Choroid plexus epithelial cell (primary cell): Measurements from ENCODE around the gene SMARCAD1.
"Not testable (repeated sequence)": the region's sequence is repeated elsewhere in the genome, so short reads cannot be mapped to it uniquely, and the experiment has no call there.

Source experiments
- DNase-seq: peaks from one replicate; pipeline ENCODE4 v3.0.0-alpha.2; 2010; ENCODE audit warnings: low read depth
- H3K4me3 ChIP-seq: 2 replicates; pipeline ENCODE4 v1.5.1; 2011; ENCODE audit warnings: low read depth, mild to moderate bottlenecking, control low read depth, low read length, moderate library complexity
- CTCF ChIP-seq: conservative IDR thresholded peaks from 2 replicates; pipeline ENCODE4 v1.5.1; 2011; ENCODE audit warnings: low read depth, mild to moderate bottlenecking, control low read depth, inconsistent platforms, low read length, moderate library complexity

The SMARCAD1 gene

DNA sequence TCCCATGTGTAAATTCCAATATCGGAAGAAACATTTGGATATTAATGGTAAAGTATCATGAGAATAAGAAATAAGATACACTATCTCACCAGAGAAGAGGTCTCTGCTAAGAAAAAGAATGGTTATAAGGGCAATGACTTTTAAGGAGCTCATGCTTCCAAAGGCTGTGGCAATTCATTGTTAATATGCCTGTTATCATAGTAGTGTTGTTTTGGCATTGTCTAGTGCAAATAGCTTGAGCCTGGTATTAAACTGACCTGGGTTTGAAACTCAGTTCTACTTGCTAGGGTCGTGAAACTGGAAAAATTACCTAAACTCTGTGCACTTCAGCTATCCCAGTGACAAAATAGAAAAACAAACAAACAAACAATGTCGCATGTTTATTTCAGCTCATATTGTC is 126.2 kb downstream of the SMARCAD1 start:
- TF ChIP-seq CTCF, result no peak
- DNase-seq, result no peak
- H3K4me3 ChIP-seq, result no peak overlapping the region

- no peak overlapping the region for H3K4me3 ChIP-seq
- DNase-seq, result no peak
- TF ChIP-seq CTCF, result no peak
Measured at GRCh38 chr4:94334476-94334875, 126.8 kb downstream of the SMARCAD1 start.

DNA sequence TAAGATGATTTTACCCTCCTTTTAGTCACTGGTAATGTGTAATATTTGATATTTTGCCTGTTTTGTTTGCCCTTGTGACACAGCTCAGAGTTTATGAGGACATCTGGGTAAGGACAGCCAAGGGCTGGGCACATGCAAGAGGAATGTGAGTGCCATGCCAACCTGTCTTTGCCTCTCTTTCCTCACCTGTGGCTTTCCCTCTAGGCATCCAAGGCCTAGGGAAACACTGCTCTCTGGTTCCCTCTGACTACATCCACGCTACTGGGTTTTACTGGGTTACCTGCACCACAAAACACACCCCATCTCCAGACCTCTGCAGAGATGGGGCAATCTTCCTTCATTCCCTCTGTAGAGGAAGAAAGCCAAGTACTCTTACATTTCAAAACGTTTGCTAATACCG is 127.3 kb downstream of the SMARCAD1 start:
- no peak for DNase-seq
- TF ChIP-seq CTCF, result no peak
- no peak overlapping the region for H3K4me3 ChIP-seq

- no peak for DNase-seq
- no peak for TF ChIP-seq CTCF
- no peak overlapping the region for H3K4me3 ChIP-seq
Measured at GRCh38 chr4:94336303-94336702, 128.6 kb downstream of the SMARCAD1 start.

DNA sequence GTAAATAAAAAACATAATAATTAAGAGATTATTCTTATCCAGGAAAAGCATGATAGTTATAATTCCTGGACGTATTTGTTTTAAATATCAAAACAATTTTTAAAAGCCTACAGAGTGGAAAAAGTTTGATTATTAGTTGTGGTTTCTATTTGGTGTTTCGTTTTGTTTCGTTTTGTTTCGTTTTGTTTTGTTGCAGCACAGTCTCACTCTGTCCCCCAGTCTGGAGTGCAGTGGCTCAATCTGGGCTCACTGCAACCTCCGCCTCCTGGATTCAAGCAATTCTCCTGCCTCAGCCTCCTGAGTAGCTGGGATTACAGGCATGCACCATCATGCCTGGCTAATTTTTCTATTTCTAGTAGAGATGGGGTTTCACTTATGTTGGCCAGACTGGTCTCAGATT is 129.1 kb downstream of the SMARCAD1 start:
- H3K4me3 ChIP-seq, DNase-seq: not testable (repeated sequence)

- DNase-seq, result no peak
- TF ChIP-seq CTCF, result no peak
Measured at GRCh38 chr4:94338681-94339351, 131.2 kb downstream of the SMARCAD1 start.

DNA sequence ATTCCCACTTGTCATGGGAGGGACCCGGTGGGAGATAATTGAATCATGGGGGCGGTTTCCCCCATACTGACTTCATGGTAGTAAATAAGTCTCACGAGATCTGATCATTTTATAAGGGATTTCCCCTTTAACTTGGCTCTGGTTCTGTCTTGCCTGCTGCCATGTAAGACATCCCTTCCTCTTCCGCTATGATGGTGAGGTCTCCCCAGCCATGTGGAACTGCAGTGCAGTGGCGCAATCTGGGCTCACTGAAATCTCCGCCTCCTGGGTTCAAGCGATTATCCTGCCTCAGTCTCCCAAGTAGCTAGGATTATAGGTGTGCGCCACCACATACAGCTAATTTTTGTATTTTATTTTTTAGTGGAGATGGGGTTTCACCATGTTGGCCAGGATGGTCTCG is 132.1 kb downstream of the SMARCAD1 start:
- no peak for TF ChIP-seq CTCF
- H3K4me3 ChIP-seq, result no peak overlapping the region

More at GRCh38 chr4:94338681-94339351, 131.2 kb downstream of the SMARCAD1 start:
- no peak overlapping the region for H3K4me3 ChIP-seq

More for the DNA sequence above, 132.1 kb downstream of the SMARCAD1 start:
- no peak for DNase-seq
